GM18870 (cell line): ENCODE data around the gene ARHGAP26.
"Not testable (repeated sequence)": the region's sequence is repeated elsewhere in the genome, so short reads cannot be mapped to it uniquely, and the experiment has no call there.

Source experiments
- ATAC-seq: cut with Tn5 transposase; IDR thresholded peaks from one replicate; pipeline ENCODE4 v1.9.1; 2021; ENCODE audit warnings: moderate library complexity; ENCODE audit not compliant: unreplicated experiment

Gene ARHGAP26

DNA sequence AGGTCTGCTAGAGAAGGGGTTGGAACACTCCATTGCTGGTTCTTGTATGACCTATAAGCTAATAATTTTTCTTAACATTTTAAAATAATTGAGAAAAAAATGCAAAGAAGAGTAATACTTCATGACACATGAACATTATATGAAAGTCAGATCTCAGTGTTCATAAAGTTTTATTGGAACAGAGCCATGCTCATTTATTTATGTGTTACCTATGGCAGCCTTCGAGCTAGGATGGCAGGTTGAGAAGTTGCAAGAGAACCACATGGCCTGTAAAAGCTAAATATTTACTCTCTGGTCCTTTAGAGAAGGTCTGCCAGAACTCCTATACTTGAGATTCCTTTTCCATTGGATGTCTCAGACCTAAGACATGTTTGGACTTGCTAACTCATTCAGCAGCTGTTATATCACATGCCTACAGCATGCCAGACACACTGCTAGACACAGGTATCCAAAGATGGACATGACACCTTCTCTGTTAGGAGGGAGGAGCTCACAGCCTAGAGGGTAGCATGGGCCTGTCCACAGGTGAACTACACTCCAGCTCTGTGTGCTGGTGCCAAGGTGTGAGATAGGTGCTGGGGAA is 304.3 kb downstream of the ARHGAP26 start:
- ATAC-seq: no peak

DNA sequence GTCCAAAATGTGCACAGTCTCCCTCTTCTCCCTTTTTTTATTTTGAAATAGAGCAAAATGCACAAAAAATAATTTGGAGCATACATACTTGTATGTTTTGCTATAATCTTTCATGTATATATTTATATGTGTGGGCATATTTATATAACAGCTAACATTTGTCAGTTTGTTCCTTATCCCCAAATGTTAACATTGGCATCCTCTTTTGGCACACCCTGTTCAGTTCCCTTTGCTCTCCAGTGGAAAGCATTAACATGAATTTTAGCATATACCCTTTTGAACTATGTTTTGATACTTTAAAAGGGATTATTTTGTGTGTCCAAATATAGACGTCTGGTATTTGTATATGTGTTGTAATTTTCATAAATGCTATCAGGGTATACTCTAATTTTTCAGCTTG is 306.2 kb downstream of the ARHGAP26 start:
- ATAC-seq: no peak

DNA sequence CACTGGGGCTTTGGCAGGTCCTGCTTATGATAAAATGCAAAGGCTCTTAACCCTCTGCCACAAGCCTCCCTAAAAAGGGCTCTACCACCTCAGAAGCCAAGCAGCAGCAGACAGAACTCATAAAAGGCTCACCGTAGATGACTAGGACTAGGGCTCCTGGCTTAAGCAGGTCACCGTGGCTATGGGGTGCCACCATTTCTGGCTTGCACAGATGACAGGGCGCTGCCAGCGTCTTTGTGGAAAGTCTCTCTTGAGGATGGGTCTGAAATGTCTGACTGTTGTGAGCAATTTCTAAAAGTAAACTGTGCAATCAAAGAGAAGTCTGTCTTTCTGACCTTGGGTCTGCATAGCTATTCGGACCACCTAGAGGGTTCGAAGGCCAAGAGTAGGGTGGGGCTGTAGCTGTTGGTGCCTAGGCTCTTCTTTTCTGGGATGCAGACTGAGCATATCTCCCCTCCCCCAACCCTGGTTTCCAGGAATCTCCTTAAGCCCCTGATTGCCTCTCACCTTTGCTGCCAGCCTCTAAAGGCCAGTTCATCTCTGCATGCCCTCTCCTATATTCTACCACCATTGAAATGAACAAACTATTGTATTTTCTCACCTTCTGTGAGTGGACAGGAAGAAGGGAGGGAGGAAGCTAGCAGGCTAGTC is 307.4 kb downstream of the ARHGAP26 start:
- no peak for ATAC-seq

- ATAC-seq: no peak
Observed at GRCh38 chr5:143078313-143078712, 308.1 kb downstream of the ARHGAP26 start.

GRCh38 chr5:143078971-143079370 is 308.8 kb downstream of the ARHGAP26 start:
- no peak for ATAC-seq

- ATAC-seq: no peak
Observed at GRCh38 chr5:143080407-143080806, 310.2 kb downstream of the ARHGAP26 start.

DNA sequence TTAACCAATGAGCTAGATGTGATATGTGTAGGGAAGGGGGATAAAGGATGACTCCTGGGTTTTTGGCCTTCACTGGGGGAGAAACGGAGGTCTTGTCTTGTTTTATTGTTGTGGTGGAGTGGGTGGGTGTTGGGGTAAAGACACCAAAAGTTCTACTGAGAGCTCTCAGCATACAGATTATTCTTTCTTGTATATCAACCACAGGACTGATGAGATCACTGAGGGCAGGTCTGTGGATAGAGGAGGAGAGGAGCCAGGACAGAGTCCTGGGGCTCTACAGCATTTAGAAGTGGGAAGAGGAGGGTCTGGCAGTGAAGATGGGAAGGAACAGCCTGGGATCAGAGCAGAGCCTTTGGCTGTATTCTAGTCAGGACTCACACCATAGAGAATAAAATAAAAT is 310.8 kb downstream of the ARHGAP26 start:
- ATAC-seq: no peak

DNA sequence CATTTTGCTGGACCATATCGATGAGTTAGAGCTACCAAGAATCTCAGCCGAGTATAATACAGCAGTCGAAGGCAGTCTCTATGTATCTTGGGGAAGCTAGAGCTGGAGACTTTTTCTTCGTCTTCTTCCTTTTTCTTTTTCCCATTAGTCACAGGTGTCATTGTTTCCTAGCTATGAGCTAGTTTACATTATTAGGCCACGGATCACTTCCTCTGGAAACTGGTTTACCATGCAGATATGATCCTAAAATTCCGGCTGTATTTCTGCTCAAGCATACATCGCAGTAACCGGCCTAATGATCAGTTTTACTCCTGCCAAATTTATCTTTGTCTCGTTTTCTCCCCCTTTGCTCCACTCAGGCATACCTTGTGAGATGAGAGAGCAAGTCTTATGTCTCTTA is 312.8 kb downstream of the ARHGAP26 start:
- no peak for ATAC-seq

GRCh38 chr5:143084407-143084806 is 314.2 kb downstream of the ARHGAP26 start:
- no peak for ATAC-seq

DNA sequence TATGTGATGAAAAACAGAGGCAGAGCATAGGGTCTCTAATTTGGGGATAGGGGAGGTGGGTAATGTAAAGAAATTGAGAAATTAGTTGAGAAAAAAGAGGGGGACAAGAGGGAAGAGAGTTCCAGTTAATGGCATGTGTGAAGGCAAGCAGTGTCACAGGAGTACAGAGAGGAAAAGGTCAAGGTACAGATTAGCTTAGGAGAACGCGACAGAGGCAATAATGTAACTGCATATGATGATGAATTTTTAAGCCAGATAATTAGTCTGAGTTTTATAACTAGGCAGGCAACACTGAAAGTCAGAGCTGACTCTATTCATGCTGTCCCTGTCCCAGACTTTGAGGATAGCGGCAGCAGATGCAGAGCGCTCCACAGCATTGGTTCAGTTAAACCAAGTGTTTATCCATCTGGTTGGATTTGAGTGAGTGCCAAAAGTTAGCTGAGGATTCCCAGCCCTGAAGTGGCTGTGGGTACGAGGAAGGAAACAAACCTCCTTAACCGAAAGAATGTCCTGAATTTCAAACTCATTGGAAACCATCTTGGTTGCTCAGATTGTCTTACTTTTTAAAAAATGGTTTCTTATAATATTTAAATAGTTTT is 315.2 kb downstream of the ARHGAP26 start:
- no peak for ATAC-seq

GRCh38 chr5:143086546-143086907 is 316.4 kb downstream of the ARHGAP26 start:
- ATAC-seq: no peak

DNA sequence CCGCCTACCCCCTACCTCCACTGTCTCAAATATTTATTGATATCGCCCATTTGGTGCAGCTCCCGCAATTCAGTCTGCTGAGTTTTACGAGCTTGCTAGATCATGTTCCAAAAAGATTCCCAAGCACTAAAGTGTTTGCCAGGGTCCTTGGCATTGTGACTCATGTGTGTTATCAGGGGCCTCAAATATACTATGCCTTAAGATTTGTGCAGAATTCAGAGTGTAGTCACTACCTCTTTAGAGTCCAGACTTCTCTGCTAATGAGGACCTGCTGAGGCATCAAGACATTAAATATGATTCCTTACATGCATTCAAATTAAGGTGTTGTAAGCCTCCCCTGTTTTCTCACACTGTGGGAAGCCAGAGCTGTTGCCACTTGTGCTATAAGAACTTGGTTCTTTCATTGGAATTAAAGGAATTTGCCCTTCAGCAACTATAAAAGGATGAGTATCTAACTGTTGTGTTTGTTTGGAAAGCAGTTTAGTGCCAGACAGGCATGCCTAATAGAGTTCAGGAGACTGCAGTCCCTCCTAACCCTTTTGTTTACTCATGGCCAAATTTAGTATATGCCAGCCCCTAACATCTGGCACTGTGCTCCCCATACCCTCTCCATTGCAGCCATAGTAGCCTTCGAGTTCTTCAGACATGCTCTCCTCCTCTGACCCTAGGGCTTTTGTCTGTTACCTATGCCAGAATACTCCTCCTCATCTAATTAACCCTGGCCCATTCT is 316.9 kb downstream of the ARHGAP26 start:
- ATAC-seq: no peak

GRCh38 chr5:143088702-143089101 is 318.5 kb downstream of the ARHGAP26 start:
- not testable (repeated sequence) for ATAC-seq

DNA sequence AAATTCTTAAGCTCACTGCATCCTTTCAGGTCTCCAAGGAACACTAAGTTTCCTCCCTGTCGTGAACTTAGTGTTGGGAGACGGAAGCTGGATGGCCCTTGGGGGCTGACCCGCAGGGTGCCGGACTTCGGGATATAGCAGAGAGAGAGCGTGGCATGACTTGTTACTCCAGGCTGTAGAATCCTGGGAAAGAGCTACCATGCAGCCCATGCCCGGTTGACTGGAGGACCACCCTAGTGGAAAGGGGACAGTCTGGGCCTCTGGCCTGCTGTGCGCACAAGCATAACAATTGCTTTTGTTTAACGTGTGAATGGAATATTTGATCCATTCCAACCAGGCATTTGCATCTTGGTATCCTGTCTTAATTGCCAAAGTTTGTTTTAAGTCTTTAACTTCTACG is 319.9 kb downstream of the ARHGAP26 start:
- not testable (repeated sequence) for ATAC-seq

DNA sequence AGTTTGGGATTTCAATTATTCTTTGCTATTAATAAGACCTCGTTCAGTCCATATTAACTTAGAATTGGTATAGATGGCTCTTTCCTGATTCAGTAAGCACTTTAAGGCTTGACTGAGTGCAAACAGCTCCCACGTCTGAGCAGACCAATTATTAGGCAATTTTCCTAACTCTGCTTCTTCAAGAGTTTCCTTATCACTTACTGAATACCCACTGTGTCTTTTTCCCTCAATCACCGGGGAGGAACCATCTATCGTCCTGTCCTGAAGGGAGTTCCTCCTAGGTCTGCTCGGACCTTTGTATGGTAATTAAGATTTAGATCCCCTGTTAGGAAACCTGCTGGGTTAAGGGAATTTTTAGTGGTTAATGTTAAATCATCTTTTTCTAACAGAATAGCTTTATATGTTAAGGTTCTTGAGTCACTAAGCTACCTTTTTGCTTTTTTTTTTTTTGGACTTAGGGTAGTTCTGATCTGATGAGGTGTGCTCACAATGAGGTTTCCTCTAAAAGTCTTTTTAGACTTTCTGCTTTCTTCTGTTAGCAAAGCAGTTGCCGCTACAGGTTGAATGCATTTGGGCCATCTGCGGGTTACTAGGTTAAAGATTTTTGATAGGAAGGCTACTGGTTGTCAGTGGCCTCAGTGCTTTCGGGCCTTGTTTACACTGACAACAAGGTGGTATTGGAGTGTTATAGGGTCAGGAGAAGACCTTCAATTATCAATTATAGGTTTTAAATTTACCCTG is 322.7 kb downstream of the ARHGAP26 start:
- ATAC-seq: not testable (repeated sequence)

DNA sequence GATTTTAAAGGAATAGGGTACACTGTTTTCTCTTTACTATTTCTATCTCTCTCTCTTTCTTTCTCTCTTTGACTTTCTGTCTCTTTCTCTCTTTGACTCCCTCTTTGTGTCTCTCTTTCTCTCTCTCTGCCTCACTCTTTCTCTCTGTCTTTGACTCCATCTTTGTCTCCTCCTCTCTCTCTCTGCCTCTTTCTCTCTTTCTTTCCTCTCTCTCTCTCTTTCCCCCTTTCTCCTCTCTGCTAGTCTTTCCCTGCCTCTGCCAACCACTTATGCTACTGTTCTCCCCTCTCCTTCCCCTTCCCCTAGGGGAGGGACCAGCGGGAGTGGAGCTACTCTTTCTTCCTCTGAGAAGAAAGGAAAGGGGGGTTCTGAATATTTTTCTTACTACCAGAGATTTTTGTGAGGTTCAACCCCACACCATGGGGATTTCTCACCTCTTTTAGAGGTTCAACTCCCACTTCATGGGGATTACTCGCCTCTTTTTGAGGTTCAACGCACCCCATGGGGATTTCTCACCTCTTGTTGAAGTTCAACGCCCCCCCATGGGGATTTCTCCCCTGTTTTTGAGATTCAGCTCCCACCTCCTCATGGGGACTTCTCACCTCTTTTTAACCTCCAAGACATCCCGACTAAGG is 323.4 kb downstream of the ARHGAP26 start:
- no peak for ATAC-seq

GRCh38 chr5:143094087-143094521 is 323.9 kb downstream of the ARHGAP26 start:
- ATAC-seq: no peak

- not testable (repeated sequence) for ATAC-seq
Observed at GRCh38 chr5:143094608-143095007, 324.4 kb downstream of the ARHGAP26 start.

DNA sequence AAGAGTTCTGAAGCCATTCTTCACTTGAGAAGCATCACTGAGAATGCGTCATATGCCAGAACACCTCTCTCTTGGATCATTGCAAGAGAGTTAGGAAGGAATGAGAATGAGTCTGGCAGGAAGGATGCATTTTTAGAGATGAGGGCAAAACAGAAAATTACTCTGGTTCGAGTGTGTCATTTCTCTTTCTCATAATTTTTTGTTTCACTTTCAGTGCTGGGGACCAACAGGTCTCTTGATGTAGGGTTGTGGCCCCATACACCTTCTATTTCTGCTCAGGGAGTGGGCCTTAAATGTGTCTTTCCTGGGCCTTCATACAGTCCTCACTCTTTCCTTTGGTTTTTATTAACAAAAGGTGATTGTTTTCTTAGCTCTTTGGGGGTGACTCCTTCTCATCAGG is 330.9 kb downstream of the ARHGAP26 start:
- peak; percentile 95 for ATAC-seq

GRCh38 chr5:143101725-143102386 is 331.7 kb downstream of the ARHGAP26 start:
- no peak for ATAC-seq
